Measurements from ENCODE around the gene LSM3.

The LSM3 gene

GRCh38 chr3:14248849-14249523, 70.4 kb downstream of the LSM3 start:
- Histone ChIP-seq H3K9me3 (ENCODE audit: control insufficient read depth, low read depth, low read length) (no peaks in the 10 kb centered on the region), H3K4me3 (ENCODE audit: low read length) (no peak overlapping the region), H3K36me3 (ENCODE audit: control insufficient read depth, low read depth, low read length) (no peaks in the 10 kb centered on the region), H3K4me1 (ENCODE audit: control insufficient read depth, low read depth, low read length) (no peaks in the 10 kb centered on the region), H3K27me3 (ENCODE audit: control insufficient read depth, insufficient read depth, low read length) (no peaks in the 10 kb centered on the region), H3K9ac (ENCODE audit: low read length) (no peak overlapping the region), H3K27ac (ENCODE audit: low read length) (no peak overlapping the region)
